GM23338 (cell line): ENCODE data around the gene RHOD. TPM values are rescaled to one million over a fixed set of nuclear protein-coding genes. Genes with fewer than 3 reads are reported as not detected.

ENCODE experiments used
- ATAC-seq: fragments of 200-7000 bp; cut with Tn5 transposase; 3 replicates; pipeline ENCODE4 v1.9.1; 2020
- DNase-seq: peaks from one replicate; pipeline ENCODE4 v3.0.0-alpha.2; 2015; ENCODE audit warnings: low spot score
- H2AFZ ChIP-seq: fragments of 200-600 bp; sonication (generic); 2 replicates; pipeline ENCODE4 v1.8.0; 2016; ENCODE audit warnings: antibody characterized with exemption, mild to moderate bottlenecking, moderate library complexity
- H3F3A ChIP-seq: fragments of 200-600 bp; sonication (generic); replicated peaks from 2 replicates; pipeline ENCODE4 v1.8.0; 2017; ENCODE audit warnings: antibody characterized with exemption, mixed run types, low read depth
- H3K27ac ChIP-seq: fragments of 200-600 bp; sonication (generic); 2 replicates; pipeline ENCODE4 v1.6.1; 2016; ENCODE audit warnings: low read depth
- H3K27me3 ChIP-seq: fragments of 200-600 bp; sonication (generic); 2 replicates; pipeline ENCODE4 v1.8.0; 2016; ENCODE audit warnings: mild to moderate bottlenecking, mixed run types, moderate library complexity; ENCODE audit not compliant: insufficient read depth
- H3K36me3 ChIP-seq: fragments of 200-600 bp; sonication (generic); 2 replicates; pipeline ENCODE4 v1.8.0; 2016; ENCODE audit warnings: mild to moderate bottlenecking; ENCODE audit not compliant: insufficient read depth
- H3K4me1 ChIP-seq: fragments of 200-600 bp; sonication (generic); 2 replicates; pipeline ENCODE4 v1.8.0; 2016; ENCODE audit warnings: mild to moderate bottlenecking, moderate library complexity; ENCODE audit not compliant: insufficient read depth
- H3K4me2 ChIP-seq: fragments of 200-600 bp; sonication (generic); 2 replicates; pipeline ENCODE4 v1.7.1; 2017; ENCODE audit warnings: mixed run types
- H3K4me3 ChIP-seq: fragments of 200-600 bp; sonication (generic); 2 replicates; pipeline ENCODE4 v1.6.1; 2016; ENCODE audit warnings: mixed run types
- H3K79me2 ChIP-seq: fragments of 200-600 bp; sonication (generic); replicated peaks from 2 replicates; pipeline ENCODE4 v1.8.0; 2017; ENCODE audit warnings: mild to moderate bottlenecking; ENCODE audit not compliant: insufficient read depth
- H3K9me2 ChIP-seq: fragments of 200-600 bp; sonication (generic); 2 replicates; pipeline ENCODE4 v1.8.0; 2017; ENCODE audit not compliant: insufficient read depth
- H4K20me1 ChIP-seq: fragments of 200-600 bp; sonication (generic); replicated peaks from 2 replicates; pipeline ENCODE4 v1.8.0; 2017; ENCODE audit warnings: mild to moderate bottlenecking; ENCODE audit not compliant: insufficient read depth
- H3K27ac Mint-ChIP-seq: 2 replicates; pipeline ENCODE4 v1.8.0; 2020; ENCODE audit warnings: inconsistent platforms, mild to moderate bottlenecking, moderate library complexity, mixed read lengths
- H3K27me3 Mint-ChIP-seq: 3 replicates; pipeline ENCODE4 v1.8.0; 2022; ENCODE audit warnings: low read depth, mild to moderate bottlenecking, moderate library complexity, mixed read lengths, inconsistent platforms; ENCODE audit not compliant: insufficient read depth, poor library complexity
- H3K36me3 Mint-ChIP-seq: 3 replicates; pipeline ENCODE4 v1.8.0; 2021; ENCODE audit warnings: low read depth, mild to moderate bottlenecking, inconsistent platforms, moderate library complexity, mixed read lengths
- H3K4me1 Mint-ChIP-seq: 3 replicates; pipeline ENCODE4 v1.8.0; 2020; ENCODE audit warnings: mild to moderate bottlenecking, inconsistent platforms, mixed read lengths
- H3K4me3 Mint-ChIP-seq: 3 replicates; pipeline ENCODE4 v1.8.0; 2021; ENCODE audit warnings: moderate library complexity, mild to moderate bottlenecking, inconsistent platforms, mixed read lengths
- H3K9me3 Mint-ChIP-seq: 3 replicates; pipeline ENCODE4 v1.8.0; 2020; ENCODE audit warnings: moderate library complexity, mild to moderate bottlenecking, inconsistent platforms, mixed read lengths
- CREB1 ChIP-seq: fragments of 250-450 bp; sonication (Bioruptor Pico); IDR thresholded peaks from 2 replicates; pipeline ENCODE4 v1.5.0; 2020; ENCODE audit warnings: low read depth, mild to moderate bottlenecking, moderate library complexity
- EZH2phosphoT487 ChIP-seq: fragments of 200-600 bp; sonication (generic); IDR thresholded peaks from one replicate; pipeline ENCODE4 v1.8.1; 2018; ENCODE audit warnings: antibody characterized with exemption; ENCODE audit not compliant: unreplicated experiment
- NANOG ChIP-seq: IDR thresholded peaks from 2 replicates; pipeline ENCODE4 v1.6.1; 2016; ENCODE audit warnings: antibody characterized with exemption, borderline replicate concordance
- POLR2AphosphoS5 ChIP-seq: IDR thresholded peaks from 2 replicates; pipeline ENCODE4 v1.6.1; 2016; ENCODE audit warnings: antibody characterized with exemption, low read depth
- ZNF114 ChIP-seq: fragments of 250-450 bp; sonication (Bioruptor Pico); IDR thresholded peaks from 2 replicates; pipeline ENCODE4 v1.5.0; 2020; ENCODE audit warnings: mild to moderate bottlenecking, moderate library complexity
- ZNF331 ChIP-seq: fragments of 250-450 bp; sonication (Bioruptor Pico); IDR thresholded peaks from 2 replicates; pipeline ENCODE4 v1.5.0; 2020; ENCODE audit warnings: low read depth, mild to moderate bottlenecking, moderate library complexity
- polyA plus RNA-seq: library from polyadenylated mRNA; unstranded; fragments of >200 nt; fragmentation: Nextera tagmentation; extraction: Ambion mirVana; gene quantifications from 2 replicates; pipeline ENCODE4 v1.2.1, GENCODE V29; 2016
- total RNA-seq: library from RNA; depleted of rRNA; stranded (reverse); fragments of >200 nt; shearing (Covaris generic); gene quantifications from 2 replicates; pipeline ENCODE4 v1.2.3, GENCODE V29; 2014
- TF ChIP-seq, protein P1 (sequence below), 2 experiments: fragments of 200-600 bp in 1 of 2; sonication (generic) in 1 of 2; conservative IDR thresholded peaks; 2 replicates each; pipeline versions ENCODE4 v1.5.1 to v1.6.1; 2016 to 2017; ENCODE audit warnings: antibody characterized with exemption in 2 of 2, low read depth in 2 of 2, mild to moderate bottlenecking in 2 of 2, moderate library complexity in 1 of 2
- TF ChIP-seq, protein P2 (sequence below): IDR thresholded peaks from one replicate; pipeline ENCODE4 v1.6.1; 2018; ENCODE audit warnings: antibody characterized with exemption; ENCODE audit not compliant: unreplicated experiment
- TF ChIP-seq, protein P3 (sequence below): IDR thresholded peaks from 2 replicates; pipeline ENCODE4 v1.6.1; 2016; ENCODE audit warnings: antibody characterized with exemption

Gene RHOD
- total and polyA plus RNA-seq, 2 experiments from 2014 or later, result 13.8 to 16.2 TPM

DNA sequence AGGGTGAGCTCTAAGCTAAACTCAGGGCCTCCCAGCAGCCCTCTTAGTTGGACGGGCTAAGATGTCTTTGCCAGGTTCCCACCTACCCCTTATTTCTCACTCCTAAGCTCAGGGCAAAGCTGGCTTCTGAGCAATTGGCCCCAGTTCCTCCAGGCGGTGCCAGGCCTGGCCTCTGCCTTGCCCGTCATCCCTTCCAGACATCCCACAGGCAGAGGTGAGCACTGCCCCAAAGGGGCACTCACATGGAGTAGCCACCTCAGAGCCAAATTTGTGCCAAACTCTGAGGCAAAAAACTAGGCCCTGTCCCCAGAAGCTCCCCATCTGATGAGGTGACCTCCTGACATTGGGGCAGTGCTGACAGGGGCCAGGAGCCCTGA, 9.7 kb downstream of the RHOD start:
- Histone ChIP-seq H3K9me2 (no peaks in the 10 kb centered on the region), H2AFZ (no peak overlapping the region), H3K4me2 (no peak overlapping the region), H3K4me3 (no peak overlapping the region), H3K27me3 (no peaks in the 10 kb centered on the region), H4K20me1 (no peaks in the 10 kb centered on the region), H3K27ac (no peak overlapping the region), H3K4me1 (no peaks in the 10 kb centered on the region), H3K79me2 (no peaks in the 10 kb centered on the region), H3F3A (no peaks in the 10 kb centered on the region), H3K36me3 (no peaks in the 10 kb centered on the region)
- H3K4me3 Mint-ChIP-seq, result no peak overlapping the region
- no peak for DNase-seq
- TF ChIP-seq, protein P1, sequence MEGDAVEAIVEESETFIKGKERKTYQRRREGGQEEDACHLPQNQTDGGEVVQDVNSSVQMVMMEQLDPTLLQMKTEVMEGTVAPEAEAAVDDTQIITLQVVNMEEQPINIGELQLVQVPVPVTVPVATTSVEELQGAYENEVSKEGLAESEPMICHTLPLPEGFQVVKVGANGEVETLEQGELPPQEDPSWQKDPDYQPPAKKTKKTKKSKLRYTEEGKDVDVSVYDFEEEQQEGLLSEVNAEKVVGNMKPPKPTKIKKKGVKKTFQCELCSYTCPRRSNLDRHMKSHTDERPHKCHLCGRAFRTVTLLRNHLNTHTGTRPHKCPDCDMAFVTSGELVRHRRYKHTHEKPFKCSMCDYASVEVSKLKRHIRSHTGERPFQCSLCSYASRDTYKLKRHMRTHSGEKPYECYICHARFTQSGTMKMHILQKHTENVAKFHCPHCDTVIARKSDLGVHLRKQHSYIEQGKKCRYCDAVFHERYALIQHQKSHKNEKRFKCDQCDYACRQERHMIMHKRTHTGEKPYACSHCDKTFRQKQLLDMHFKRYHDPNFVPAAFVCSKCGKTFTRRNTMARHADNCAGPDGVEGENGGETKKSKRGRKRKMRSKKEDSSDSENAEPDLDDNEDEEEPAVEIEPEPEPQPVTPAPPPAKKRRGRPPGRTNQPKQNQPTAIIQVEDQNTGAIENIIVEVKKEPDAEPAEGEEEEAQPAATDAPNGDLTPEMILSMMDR (conservative IDR thresholded peaks at IDR 0.05; ENCODE audit: low read depth in 2 of 2), result no peak
- TF ChIP-seq, protein P2, sequence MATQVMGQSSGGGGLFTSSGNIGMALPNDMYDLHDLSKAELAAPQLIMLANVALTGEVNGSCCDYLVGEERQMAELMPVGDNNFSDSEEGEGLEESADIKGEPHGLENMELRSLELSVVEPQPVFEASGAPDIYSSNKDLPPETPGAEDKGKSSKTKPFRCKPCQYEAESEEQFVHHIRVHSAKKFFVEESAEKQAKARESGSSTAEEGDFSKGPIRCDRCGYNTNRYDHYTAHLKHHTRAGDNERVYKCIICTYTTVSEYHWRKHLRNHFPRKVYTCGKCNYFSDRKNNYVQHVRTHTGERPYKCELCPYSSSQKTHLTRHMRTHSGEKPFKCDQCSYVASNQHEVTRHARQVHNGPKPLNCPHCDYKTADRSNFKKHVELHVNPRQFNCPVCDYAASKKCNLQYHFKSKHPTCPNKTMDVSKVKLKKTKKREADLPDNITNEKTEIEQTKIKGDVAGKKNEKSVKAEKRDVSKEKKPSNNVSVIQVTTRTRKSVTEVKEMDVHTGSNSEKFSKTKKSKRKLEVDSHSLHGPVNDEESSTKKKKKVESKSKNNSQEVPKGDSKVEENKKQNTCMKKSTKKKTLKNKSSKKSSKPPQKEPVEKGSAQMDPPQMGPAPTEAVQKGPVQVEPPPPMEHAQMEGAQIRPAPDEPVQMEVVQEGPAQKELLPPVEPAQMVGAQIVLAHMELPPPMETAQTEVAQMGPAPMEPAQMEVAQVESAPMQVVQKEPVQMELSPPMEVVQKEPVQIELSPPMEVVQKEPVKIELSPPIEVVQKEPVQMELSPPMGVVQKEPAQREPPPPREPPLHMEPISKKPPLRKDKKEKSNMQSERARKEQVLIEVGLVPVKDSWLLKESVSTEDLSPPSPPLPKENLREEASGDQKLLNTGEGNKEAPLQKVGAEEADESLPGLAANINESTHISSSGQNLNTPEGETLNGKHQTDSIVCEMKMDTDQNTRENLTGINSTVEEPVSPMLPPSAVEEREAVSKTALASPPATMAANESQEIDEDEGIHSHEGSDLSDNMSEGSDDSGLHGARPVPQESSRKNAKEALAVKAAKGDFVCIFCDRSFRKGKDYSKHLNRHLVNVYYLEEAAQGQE, result no peak
- TF ChIP-seq, protein P3, sequence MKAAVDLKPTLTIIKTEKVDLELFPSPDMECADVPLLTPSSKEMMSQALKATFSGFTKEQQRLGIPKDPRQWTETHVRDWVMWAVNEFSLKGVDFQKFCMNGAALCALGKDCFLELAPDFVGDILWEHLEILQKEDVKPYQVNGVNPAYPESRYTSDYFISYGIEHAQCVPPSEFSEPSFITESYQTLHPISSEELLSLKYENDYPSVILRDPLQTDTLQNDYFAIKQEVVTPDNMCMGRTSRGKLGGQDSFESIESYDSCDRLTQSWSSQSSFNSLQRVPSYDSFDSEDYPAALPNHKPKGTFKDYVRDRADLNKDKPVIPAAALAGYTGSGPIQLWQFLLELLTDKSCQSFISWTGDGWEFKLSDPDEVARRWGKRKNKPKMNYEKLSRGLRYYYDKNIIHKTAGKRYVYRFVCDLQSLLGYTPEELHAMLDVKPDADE, result no peak
- TF ChIP-seq POLR2AphosphoS5, result no peak
- no peak for TF ChIP-seq NANOG
- no peak for TF ChIP-seq EZH2phosphoT487
- TF ChIP-seq CREB1, result no peak
- H3K36me3 Mint-ChIP-seq, result no peaks in the 10 kb centered on the region
- H3K27ac Mint-ChIP-seq, result no peak overlapping the region
- ATAC-seq, result no peak
- no peaks in the 10 kb centered on the region for H3K9me3 Mint-ChIP-seq
- peaks cover 7% of the 10 kb centered on the region for H3K4me1 Mint-ChIP-seq
- peaks cover 18% of the 10 kb centered on the region for H3K27me3 Mint-ChIP-seq

DNA sequence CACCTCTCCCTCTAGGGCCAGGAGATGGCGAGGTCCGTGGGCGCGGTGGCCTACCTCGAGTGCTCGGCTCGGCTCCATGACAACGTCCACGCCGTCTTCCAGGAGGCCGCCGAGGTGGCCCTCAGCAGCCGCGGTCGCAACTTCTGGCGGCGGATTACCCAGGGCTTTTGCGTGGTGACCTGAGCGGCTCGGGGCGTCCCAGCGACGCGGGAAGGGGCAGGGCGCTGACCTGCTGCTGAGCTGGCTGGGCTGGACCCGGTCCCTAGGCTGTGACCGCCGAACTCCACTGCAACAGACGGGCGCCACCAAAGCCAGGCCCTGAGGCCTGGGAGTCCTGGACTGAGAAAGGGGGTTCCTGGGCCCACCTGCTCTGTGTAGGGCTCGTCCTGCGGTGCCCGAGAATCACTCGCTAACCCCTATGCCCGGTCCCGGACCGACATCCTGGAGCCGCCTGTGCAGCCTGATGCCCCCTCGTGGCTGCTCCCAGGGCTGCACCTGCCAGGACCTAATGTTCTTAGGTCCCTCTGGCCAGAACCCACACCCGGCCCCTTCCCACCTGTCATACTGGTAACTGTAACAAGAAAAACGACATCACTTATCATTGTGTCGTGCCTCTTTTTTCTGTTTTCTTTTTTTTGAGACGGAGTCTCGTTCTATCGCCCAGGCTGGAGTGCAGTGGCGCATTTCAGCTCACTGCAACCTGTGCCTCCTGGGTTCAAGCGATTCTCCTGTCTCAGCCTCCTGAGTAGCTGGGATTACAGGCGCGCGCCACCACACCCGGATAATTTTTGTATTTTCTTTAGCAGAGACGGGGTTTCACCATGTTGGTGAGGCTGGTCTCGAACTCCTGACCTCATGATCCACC, 15.0 kb downstream of the RHOD start:
- no peaks in the 10 kb centered on the region for H3K9me3 Mint-ChIP-seq
- H3K27me3 Mint-ChIP-seq, result peaks cover 7% of the 10 kb centered on the region
- Histone ChIP-seq H3K27me3 (no peaks in the 10 kb centered on the region), H3K9me2 (no peaks in the 10 kb centered on the region), H3K79me2 (no peaks in the 10 kb centered on the region), H3K4me2 (peak overlapping the region; percentile 82), H3K27ac (no peak overlapping the region), H4K20me1 (no peaks in the 10 kb centered on the region), H3K36me3 (no peaks in the 10 kb centered on the region), H2AFZ (peak overlapping the region; percentile 91), H3K4me3 (peak overlapping the region; percentile 57), H3F3A (peaks cover 5% of the 10 kb centered on the region; the same call in 1 of the 2 replicates), H3K4me1 (no peaks in the 10 kb centered on the region; the same call in 1 of the 2 replicates)
- H3K36me3 Mint-ChIP-seq, result no peaks in the 10 kb centered on the region; the same call in 2 of the 3 replicates
- peak; percentile 96 for ATAC-seq
- H3K27ac Mint-ChIP-seq, result no peak overlapping the region
- H3K4me3 Mint-ChIP-seq, result peak overlapping the region; percentile 56
- DNase-seq, result peak; percentile 96
- TF ChIP-seq NANOG, result no peak
- TF ChIP-seq, protein P1 (conservative IDR thresholded peaks at IDR 0.05; ENCODE audit: low read depth in 2 of 2), result peak; percentile 84 to 92
- no peak for TF ChIP-seq ZNF331 (CRISPR knock-in tag)
- no peak for TF ChIP-seq ZNF114 (CRISPR knock-in tag)
- H3K4me1 Mint-ChIP-seq, result peaks cover 6% of the 10 kb centered on the region
